ENCODE measurements around the gene SNAPIN. TPM values are rescaled to one million over a fixed set of nuclear protein-coding genes. Genes with fewer than 3 reads are reported as not detected.

SNAPIN gene
- total RNA-seq, 4 donors from 2014 or later: 64.0 to 127 (median 90.0) TPM

DNA sequence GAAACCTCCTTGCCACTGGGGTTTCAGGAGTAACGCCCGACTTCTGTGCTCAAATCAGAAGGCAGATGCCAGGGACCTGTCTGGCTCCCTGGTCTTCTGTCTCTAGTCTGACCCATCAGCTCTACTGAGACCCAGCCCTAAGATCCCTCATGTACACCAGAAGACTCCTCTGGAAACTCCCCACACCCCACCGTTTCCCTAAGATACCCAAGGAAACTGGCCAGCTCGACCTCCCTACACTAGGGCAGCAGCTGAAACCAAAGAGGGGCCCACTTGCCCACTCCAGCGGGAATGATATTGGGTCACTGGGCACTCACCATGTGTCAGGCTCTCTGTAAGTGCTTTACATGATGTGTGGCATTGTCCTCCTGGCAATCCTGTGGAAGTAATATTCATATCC lies 45.1 kb upstream of the SNAPIN start:
- peak overlapping the region; percentile 82 to 88 (median 84) for H3K27ac ChIP-seq
- H3K4me1 ChIP-seq: peaks cover 21 to 29% of the 10 kb centered on the region in 2 donors
- intact Hi-C loops (cut with DNase I; ENCODE audit: low total_unique reads) (loop anchor here (5.0 kb wide), 1 partner anchor 784 kb away; no protein-coding TSS in a partner anchor), in situ Hi-C loops (cut with MboI; ENCODE audit: low sequenced_read_pairs in 4 of 4) (no loop called here)
- H3K36me3 ChIP-seq: peaks cover 0 to 2% of the 10 kb centered on the region in 2 donors
- H3K27me3 ChIP-seq: no peaks in the 10 kb centered on the region
- no peaks in the 10 kb centered on the region for H3K9me3 ChIP-seq
- H3K4me3 ChIP-seq: peak overlapping the region in 3 of 4 donors; percentile 56 to 65 (median 58)
- ATAC-seq (no peak), DNase-seq (no peak)
- TF ChIP-seq POLR2A (IDR thresholded peaks at IDR 0.05) (no peak), CTCF (IDR thresholded peaks at IDR 0.05 in 4 of 5, conservative IDR thresholded peaks at IDR 0.05 in 1 of 5) (no peak)

DNA sequence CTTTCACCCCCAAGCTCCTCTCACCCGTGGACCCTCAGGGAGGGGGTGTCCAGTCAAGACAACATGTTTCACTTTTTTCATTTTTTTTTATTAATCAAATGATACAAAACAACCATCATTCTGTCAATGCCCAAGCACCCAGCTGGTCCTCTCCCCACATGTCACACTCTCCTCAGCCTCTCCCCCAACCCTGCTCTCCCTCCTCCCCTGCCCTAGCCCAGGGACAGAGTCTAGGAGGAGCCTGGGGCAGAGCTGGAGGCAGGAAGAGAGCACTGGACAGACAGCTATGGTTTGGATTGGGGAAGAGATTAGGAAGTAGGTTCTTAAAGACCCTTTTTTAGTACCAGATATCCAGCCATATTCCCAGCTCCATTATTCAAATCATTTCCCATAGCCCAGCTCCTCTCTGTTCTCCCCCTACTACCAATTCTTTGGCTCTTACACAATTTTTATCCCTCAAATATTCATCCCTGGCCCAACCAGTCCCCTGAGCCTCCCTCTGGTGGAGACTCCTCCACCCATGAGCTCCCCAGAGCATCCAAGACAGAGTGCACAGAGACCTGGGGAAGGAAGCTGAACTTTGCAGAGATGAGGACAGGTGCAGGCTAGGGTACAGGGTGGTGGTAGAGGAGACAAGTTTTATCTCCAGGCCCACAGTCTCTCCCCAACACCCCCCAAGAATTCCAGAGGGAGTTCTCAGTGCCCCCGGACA lies 44.2 kb upstream of the SNAPIN start:
- no peak for TF ChIP-seq CTCF (IDR thresholded peaks at IDR 0.05 in 4 of 5, conservative IDR thresholded peaks at IDR 0.05 in 1 of 5)
- no peak for TF ChIP-seq POLR2A (IDR thresholded peaks at IDR 0.05)
- Histone ChIP-seq H3K36me3 (peaks cover 0 to 8% of the 10 kb centered on the region in 2 donors), H3K27ac (no peak overlapping the region), H3K4me1 (peaks cover 21 to 26% of the 10 kb centered on the region in 2 donors), H3K4me3 (no peak overlapping the region), H3K27me3 (no peaks in the 10 kb centered on the region), H3K9me3 (no peaks in the 10 kb centered on the region)
- intact Hi-C loops (cut with DNase I; ENCODE audit: low total_unique reads) (loop anchor here (5.0 kb wide), 1 partner anchor 783 kb away; no protein-coding TSS in a partner anchor), in situ Hi-C loops (cut with MboI; ENCODE audit: low sequenced_read_pairs in 4 of 4) (no loop called here)
- ATAC-seq (no peak), DNase-seq (no peak)

DNA sequence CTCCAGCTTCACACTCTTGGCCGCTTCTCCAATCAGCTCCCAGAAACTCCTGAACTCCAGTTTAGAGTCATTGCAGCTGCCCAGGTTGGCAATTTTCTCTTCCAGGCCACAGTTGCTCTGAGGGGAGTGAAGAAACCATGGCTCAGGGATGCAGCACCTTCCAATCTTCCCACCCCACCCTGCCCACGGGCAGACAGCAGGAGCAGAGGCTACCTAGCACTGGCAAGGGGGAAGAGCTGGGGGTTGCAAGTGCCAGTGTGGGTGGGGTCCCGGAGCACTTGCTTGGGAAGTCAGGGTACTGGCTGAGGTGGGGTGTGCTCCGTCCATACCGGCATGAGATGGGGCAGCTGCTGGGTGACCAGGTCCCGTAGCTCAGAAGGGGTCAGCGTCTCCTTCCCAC lies 43.6 kb upstream of the SNAPIN start:
- Histone ChIP-seq H3K4me3 (no peak overlapping the region), H3K4me1 (peaks cover 17 to 20% of the 10 kb centered on the region in 2 donors), H3K27ac (no peak overlapping the region), H3K36me3 (peaks cover 0 to 8% of the 10 kb centered on the region in 2 donors), H3K27me3 (no peaks in the 10 kb centered on the region), H3K9me3 (no peaks in the 10 kb centered on the region)
- ATAC-seq: no peak
- in situ Hi-C loops (cut with MboI; ENCODE audit: low sequenced_read_pairs in 4 of 4): loop anchor here in 1 of 4 donors (5.0 kb wide), 1 partner anchor 103 kb away; no protein-coding TSS in a partner anchor
- intact Hi-C loops (cut with DNase I; ENCODE audit: low total_unique reads): loop anchor here (5.0 kb wide), 3 partner anchors 83 to 782 kb away; no protein-coding TSS in a partner anchor
- TF ChIP-seq POLR2A (IDR thresholded peaks at IDR 0.05): no peak
- TF ChIP-seq CTCF (IDR thresholded peaks at IDR 0.05 in 4 of 5, conservative IDR thresholded peaks at IDR 0.05 in 1 of 5): no peak
- no peak for DNase-seq

GRCh38 chr1:153615406-153615805 lies 43.1 kb upstream of the SNAPIN start:
- H3K4me1 ChIP-seq: peaks cover 12 to 15% of the 10 kb centered on the region in 2 donors
- no peak overlapping the region for H3K27ac ChIP-seq
- in situ Hi-C loops (cut with MboI; ENCODE audit: low sequenced_read_pairs in 4 of 4): loop anchor here in 1 of 4 donors (5.0 kb wide), 1 partner anchor 103 kb away; no protein-coding TSS in a partner anchor
- no peaks in the 10 kb centered on the region for H3K27me3 ChIP-seq
- no peak for DNase-seq
- intact Hi-C loops (cut with DNase I; ENCODE audit: low total_unique reads): loop anchor here (5.0 kb wide), 2 partner anchors 83 to 103 kb away; no protein-coding TSS in a partner anchor
- no peak overlapping the region for H3K4me3 ChIP-seq
- ATAC-seq: no peak
- H3K9me3 ChIP-seq: no peaks in the 10 kb centered on the region
- TF ChIP-seq POLR2A (IDR thresholded peaks at IDR 0.05) (no peak), CTCF (IDR thresholded peaks at IDR 0.05 in 4 of 5, conservative IDR thresholded peaks at IDR 0.05 in 1 of 5) (no peak)
- peaks cover 0 to 8% of the 10 kb centered on the region in 2 donors for H3K36me3 ChIP-seq

Measured in gastrocnemius medialis (tissue), 4 donors.